ENCODE measurements around the gene DLGAP5.

DNA sequence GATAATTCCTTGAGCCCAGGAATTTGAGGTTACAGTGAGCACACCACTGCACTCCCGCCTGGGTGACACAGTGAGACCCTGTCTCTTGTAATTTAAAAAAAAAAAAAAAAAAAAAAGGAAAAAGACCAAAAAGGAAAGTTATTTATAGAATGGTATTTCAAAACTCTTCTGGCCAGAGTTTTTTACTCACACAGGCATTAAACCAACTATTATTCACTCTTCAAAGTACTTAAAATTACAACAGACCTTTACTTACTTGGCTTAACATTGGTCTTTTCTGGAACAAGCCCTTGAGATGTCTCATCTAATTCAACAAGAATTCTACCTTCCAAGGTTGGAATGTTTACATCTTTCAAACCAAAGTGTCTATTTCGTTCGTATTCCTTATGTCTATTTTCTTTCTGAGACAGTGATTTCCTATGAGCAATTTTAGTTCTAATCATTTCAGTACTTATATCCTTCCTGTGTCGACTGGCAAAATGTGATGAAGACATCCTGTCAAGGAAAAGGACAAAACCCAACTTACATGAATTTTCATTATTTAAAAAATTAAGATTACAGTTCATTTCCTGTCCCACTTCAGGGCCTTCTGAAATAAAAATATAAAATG lies 2.6 kb downstream of the DLGAP5 start:
- TF ChIP-seq, protein P1, sequence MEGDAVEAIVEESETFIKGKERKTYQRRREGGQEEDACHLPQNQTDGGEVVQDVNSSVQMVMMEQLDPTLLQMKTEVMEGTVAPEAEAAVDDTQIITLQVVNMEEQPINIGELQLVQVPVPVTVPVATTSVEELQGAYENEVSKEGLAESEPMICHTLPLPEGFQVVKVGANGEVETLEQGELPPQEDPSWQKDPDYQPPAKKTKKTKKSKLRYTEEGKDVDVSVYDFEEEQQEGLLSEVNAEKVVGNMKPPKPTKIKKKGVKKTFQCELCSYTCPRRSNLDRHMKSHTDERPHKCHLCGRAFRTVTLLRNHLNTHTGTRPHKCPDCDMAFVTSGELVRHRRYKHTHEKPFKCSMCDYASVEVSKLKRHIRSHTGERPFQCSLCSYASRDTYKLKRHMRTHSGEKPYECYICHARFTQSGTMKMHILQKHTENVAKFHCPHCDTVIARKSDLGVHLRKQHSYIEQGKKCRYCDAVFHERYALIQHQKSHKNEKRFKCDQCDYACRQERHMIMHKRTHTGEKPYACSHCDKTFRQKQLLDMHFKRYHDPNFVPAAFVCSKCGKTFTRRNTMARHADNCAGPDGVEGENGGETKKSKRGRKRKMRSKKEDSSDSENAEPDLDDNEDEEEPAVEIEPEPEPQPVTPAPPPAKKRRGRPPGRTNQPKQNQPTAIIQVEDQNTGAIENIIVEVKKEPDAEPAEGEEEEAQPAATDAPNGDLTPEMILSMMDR (IDR thresholded peaks at IDR 0.05; ENCODE audit: low read depth, low read length): no peak
- TF ChIP-seq, protein P2, sequence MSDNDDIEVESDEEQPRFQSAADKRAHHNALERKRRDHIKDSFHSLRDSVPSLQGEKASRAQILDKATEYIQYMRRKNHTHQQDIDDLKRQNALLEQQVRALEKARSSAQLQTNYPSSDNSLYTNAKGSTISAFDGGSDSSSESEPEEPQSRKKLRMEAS (IDR thresholded peaks at IDR 0.05; ENCODE audit: low read depth, low read length): no peak
- TF ChIP-seq POLR2A (IDR thresholded peaks at IDR 0.05; ENCODE audit: extremely low read depth, insufficient read length): no peak
